HG02852 (cell line): Measurements from ENCODE around the gene TMEM132D.

ENCODE experiments used
- ATAC-seq: cut with Tn5 transposase; IDR thresholded peaks from one replicate; pipeline ENCODE4 v1.9.1; 2021; ENCODE audit warnings: mild to moderate bottlenecking, moderate library complexity; ENCODE audit not compliant: unreplicated experiment

Gene TMEM132D

DNA sequence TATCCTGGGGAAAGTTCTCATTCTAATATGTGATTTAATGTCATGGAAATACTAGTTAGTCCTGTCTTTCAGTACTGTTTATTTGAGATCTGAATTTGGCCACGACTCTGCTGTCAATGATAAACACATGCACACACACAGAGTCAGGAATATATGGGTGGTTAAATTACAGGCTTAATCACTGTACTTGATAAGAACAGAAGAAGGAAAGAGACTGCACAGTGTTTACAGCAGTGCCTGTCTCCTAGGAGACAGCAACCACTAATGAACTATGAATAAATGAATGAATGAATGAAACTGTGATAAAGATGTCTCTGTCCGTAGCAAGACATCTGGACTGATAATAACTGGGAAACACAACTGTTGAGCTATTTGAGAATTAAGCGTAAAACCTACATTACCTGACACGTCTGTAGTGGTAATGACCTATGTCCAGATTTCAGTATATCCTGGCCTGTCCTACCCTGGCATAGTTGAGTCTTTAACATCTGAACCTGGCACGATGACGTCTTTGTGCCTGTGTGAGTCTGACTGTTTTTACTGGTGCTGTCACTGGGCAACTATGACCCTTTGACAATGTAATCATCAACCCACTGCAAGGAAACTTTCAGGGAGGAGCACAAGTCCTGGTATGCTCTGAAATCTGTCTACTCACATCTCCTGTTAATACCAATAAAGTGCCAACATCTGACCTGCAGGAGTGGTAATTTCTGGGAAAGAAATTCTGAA lies 524.6 kb downstream of the TMEM132D start:
- no peak for ATAC-seq

DNA sequence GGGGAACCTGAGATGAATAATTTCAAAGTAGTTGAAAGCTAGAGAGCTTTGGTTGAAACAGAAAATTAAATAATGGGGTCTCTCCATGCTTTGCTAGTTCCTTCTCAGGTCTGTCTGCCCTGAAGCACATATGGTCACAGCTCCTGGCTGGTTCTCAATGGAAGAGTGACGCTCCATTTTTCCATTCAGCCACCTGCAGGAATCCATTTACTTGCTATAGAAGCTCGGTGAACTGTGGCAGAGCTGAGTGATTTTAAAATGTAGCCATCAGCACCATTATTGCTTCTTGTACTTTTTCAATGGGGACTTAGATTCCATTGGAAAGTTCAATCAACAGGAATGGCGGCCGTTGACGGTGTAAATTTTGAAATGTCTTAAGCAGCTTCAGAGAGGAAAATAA lies 525.3 kb downstream of the TMEM132D start:
- ATAC-seq: no peak

DNA sequence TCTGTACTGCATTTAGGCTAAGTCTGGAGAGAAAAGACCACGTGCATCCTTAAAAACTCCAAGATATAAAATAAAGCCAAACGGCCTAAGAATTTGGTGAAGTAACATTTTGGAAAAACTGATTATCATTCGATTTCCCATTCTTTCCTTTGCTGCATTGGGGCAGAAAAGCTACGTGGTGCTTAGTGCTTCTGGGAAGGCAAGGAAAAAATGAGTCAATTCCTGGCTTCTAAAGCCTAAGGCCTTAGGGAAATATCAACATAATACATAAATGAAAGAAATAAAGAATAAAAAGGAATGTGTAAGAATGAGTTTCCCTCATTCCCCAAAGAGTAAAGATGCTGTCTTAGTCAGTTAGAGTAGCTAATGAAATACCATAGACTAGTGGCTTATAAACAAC lies 530.1 kb downstream of the TMEM132D start:
- ATAC-seq: no peak

- no peak for ATAC-seq
Observed at GRCh38 chr12:129372876-129373275, 530.9 kb downstream of the TMEM132D start.

- ATAC-seq: no peak
Observed at GRCh38 chr12:129372348-129372747, 531.5 kb downstream of the TMEM132D start.

DNA sequence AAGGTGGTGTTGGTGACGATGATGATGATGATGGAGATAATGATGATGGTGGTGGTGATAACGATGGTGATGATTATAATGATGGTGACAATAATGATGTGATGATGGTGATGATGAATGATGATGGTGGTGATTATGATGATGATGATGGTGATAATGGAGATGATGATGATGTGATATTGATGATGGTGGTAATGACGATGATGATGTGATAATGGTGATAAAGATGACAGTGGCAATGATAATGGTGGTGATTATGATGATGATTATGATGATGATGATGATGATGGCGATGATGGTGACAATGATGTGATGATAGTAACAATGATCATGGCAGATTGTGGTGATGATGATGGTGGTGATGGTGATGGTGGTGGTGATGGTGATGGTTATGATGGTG lies 532.6 kb downstream of the TMEM132D start:
- ATAC-seq: no peak

DNA sequence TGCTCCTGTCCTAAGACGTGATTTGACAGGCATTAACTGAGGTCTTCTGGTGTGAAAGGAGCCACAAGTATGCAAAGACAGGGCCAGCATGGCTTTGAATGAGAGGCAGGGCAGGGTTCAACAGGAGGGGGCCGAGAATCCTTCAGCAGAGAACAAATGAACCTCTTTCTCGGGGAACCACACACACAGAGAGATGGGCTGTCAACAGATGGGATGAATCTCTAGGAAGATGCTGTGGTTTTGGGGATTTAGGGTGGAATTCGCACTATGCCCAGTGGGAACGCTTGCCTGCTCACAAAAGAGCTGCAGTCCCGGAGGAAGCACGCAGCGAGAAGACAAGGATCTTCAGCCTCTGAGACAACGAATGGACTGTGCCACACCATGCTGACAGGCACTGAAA lies 537.2 kb downstream of the TMEM132D start:
- ATAC-seq: no peak

GRCh38 chr12:129363041-129363440 lies 540.8 kb downstream of the TMEM132D start:
- no peak for ATAC-seq

- no peak for ATAC-seq
Observed at GRCh38 chr12:129357233-129357632, 546.6 kb downstream of the TMEM132D start.

- no peak for ATAC-seq
Observed at GRCh38 chr12:129351481-129351880, 552.3 kb downstream of the TMEM132D start.

DNA sequence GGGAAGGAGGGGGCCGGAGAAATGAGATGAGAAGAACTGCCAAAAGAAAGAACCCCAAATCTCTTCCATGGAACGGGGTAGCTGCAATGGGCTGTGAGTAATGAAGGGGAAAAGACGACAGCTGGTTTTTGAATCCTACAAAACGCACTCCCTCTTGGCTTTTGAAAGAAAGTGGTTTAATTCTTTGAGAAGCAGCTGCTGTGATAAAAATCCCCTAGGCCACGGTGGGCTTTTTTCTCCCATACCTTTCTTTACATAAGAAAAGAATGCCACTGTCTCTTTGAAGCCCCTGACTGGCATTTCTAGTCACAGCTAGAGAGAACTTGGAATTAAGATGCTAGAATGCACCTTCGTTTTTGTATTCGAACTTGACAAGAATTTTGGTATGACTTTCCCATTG lies 564.5 kb downstream of the TMEM132D start:
- ATAC-seq: no peak

DNA sequence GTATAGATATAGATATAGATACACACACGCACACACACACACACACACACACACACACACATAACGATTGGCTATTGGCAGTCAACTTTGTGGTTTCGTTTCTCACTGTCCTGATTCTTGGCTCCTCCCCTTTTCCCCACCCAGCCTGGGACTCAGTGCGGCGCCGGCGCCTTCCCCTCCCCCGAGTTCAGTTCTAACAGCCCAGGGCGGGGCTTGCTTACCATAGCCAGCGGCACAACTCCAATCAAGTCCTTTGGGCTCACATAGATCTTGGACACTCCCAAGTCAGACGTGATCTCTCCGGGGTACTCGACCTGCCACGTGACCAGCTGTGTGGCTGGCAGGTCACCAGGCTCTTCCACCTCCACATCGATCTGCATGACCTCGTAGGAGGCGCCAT lies 566.4 kb downstream of the TMEM132D start:
- no peak for ATAC-seq

DNA sequence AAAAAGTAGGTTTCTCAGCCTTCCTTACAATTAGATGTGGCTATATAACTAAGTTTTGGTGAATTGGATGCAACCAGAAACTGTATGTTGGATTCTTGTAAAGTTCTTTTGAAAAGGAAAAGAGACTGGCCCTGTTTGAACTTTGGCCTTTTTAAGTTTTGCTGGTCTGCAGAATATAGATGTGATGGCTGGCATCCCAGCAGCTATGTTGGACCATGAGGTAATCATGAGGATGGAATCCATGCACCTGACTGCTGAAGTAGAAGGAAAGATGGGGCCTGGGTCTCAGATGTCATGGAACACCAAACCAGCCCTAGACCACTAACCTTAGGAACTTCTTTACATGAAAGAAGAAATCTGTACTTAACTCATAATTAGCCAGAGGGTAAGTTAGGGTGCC lies 568.1 kb downstream of the TMEM132D start:
- no peak for ATAC-seq

- no peak for ATAC-seq
Observed at GRCh38 chr12:129332286-129332685, 571.5 kb downstream of the TMEM132D start.

DNA sequence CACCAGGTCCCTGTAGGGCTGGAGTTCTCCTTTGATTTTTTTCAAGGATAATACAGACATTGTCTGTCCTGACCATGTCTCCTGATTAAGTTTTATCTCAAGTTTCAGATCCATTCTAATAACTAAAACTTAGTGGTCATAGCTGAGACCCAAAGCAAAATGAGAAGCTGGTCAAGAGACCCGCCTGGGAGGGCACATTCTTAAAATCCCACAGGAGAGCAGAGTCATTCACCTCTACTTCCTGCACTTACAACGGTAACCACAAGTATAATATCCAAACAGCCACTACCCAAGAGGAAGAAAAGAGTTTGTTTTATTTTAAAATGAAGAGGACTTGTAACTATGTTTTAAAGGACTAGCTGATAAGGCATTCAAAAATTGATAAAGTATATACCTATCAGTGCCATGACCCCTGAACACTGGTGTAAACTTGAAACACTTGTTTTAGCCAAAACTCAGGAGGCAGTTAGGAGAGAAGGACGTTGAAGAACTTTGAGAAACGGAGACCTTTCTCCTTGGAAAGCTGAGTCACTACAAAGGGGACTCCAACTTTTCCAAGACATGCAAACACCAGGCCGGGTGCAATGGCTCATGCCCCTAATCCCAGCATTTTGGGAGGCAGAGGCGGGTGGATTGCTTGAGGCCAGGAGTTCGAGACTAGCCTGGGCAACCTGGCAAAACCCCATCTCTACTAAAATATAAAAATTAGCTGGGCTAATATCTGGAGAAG lies 572.3 kb downstream of the TMEM132D start:
- no peak for ATAC-seq

- no peak for ATAC-seq
Observed at GRCh38 chr12:129328235-129328634, 575.6 kb downstream of the TMEM132D start.

GRCh38 chr12:129325566-129325965 lies 578.3 kb downstream of the TMEM132D start:
- no peak for ATAC-seq

DNA sequence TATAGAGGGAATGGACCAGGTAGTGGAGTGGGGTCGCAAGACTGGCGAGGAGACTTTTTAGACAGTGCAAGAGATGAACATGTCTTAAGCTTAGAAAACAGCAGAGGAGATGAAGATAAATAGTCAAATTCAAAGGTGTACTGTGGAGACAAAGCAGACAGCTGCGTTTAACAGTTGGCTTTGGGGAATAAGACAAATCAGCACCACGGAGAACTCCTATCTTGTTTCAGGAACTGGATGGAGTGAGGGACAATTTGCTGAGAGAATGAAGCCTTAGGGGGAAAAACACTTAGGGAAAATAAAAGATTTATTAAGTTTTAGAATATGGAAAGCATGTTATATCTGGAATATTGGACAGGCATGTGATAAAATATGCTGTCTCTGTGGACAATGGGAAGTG lies 591.8 kb downstream of the TMEM132D start:
- ATAC-seq: no peak

- no peak for ATAC-seq
Observed at GRCh38 chr12:129310346-129310745, 593.5 kb downstream of the TMEM132D start.

DNA sequence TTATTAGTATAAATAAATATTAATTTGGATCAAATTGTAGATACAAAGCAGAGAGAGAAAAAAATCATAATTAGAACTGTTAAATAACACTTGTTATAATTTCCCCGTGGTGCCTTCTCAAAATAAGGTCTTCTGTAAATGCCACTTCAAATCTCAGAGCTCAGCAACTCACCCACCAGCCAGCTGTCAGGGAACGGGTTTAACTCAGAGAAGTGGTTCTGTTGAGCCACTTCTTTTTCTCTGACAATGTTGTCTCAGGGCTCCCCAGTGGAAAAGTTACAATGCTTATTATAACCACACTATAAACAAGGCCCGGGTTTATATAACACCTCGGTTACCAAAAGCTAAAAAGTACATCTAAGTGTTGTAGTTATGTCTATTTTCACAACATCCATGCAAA lies 598.0 kb downstream of the TMEM132D start:
- ATAC-seq: no peak

DNA sequence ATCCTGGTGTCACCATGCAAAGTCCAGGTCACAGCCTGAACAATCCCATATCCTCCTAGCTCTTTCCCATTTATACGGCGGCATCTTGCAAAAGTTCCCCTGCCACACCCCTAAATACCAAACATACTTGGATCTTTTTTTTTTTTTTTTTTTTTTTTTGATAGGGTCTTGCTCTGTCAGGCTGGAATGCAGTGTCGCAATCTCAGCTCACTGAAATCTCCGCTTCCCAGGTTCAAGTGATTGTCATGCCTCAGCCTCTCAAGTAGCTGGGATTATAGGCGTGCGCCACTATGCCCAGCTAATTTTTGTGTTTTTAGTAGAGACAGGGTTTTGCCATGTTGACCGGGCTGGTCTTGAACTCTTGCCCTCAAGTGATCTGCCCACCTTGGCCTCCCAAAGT lies 599.3 kb downstream of the TMEM132D start:
- no peak for ATAC-seq

DNA sequence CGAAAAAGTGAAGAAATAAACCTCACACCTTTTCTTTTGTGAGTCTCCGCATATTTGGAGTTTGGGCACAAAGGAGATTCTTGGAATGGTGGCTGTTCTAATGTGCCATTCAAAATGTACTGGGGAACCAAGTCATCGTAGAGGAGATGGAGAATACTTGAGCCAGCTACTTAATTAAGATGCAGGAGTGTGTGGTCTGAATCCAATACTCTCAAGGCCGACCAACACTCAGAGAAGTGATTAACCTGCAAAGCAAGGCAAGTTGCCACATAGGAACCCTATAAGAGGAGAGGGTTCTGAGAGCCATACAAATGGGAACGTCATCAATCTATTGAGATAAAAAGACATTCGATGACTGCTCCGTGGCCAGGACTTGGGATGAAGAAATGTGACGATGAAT lies 603.8 kb downstream of the TMEM132D start:
- ATAC-seq: no peak

GRCh38 chr12:129298921-129299320 lies 604.9 kb downstream of the TMEM132D start:
- ATAC-seq: no peak
